HG03103 (cell line): ENCODE results near the gene TRIM29.
"Not testable (repeated sequence)": the region's sequence is repeated elsewhere in the genome, so short reads cannot be mapped to it uniquely, and the experiment has no call there.

Experiments used
- ATAC-seq: cut with Tn5 transposase; IDR thresholded peaks from one replicate; pipeline ENCODE4 v1.9.1; 2021; ENCODE audit warnings: low read depth; ENCODE audit not compliant: unreplicated experiment

Gene TRIM29

GRCh38 chr11:120173019-120173705 lies 35.2 kb upstream of the TRIM29 start:
- no peak for ATAC-seq

- no peak for ATAC-seq
These were observed 34.4 kb upstream of the TRIM29 start for GRCh38 chr11:120172054-120172911.

- ATAC-seq: no peak
These were observed 32.9 kb upstream of the TRIM29 start for GRCh38 chr11:120170741-120171261.

- ATAC-seq: no peak
These were observed 32.2 kb upstream of the TRIM29 start for GRCh38 chr11:120169981-120170698.

- no peak for ATAC-seq
These were observed 31.2 kb upstream of the TRIM29 start for GRCh38 chr11:120168960-120169681.

GRCh38 chr11:120168108-120168959 lies 30.4 kb upstream of the TRIM29 start:
- no peak for ATAC-seq

GRCh38 chr11:120167659-120168058 lies 29.7 kb upstream of the TRIM29 start:
- ATAC-seq: no peak

- no peak for ATAC-seq
These were observed 22.5 kb upstream of the TRIM29 start for GRCh38 chr11:120160436-120160835.

- no peak for ATAC-seq
These were observed 15.3 kb upstream of the TRIM29 start for GRCh38 chr11:120153221-120153620.

- ATAC-seq: no peak
These were observed 13.6 kb upstream of the TRIM29 start for GRCh38 chr11:120151536-120151935.

- ATAC-seq: no peak
These were observed 11.3 kb upstream of the TRIM29 start for GRCh38 chr11:120149246-120149645.

- no peak for ATAC-seq
These were observed 10.0 kb upstream of the TRIM29 start for GRCh38 chr11:120147950-120148270.

- ATAC-seq: no peak
These were observed 9.4 kb upstream of the TRIM29 start for GRCh38 chr11:120147094-120147949.

GRCh38 chr11:120146413-120147093 lies 8.6 kb upstream of the TRIM29 start:
- ATAC-seq: no peak

- ATAC-seq: no peak
These were observed 6.6 kb upstream of the TRIM29 start for GRCh38 chr11:120144501-120144900.

GRCh38 chr11:120143472-120143871 lies 5.6 kb upstream of the TRIM29 start:
- not testable (repeated sequence) for ATAC-seq

GRCh38 chr11:120142441-120143100 lies 4.7 kb upstream of the TRIM29 start:
- no peak for ATAC-seq
